Kidney glomerular epithelial cell (primary cell): ENCODE measurements around the gene SLAMF8.

Experiments used
- DNase-seq: peaks from one replicate; lab custom pipeline; 2025; lab: John Stamatoyannopoulos, UW

Gene SLAMF8

GRCh38 chr1:159870704-159871103 lies 44.0 kb downstream of the SLAMF8 start:
- DNase-seq = no peak

DNA sequence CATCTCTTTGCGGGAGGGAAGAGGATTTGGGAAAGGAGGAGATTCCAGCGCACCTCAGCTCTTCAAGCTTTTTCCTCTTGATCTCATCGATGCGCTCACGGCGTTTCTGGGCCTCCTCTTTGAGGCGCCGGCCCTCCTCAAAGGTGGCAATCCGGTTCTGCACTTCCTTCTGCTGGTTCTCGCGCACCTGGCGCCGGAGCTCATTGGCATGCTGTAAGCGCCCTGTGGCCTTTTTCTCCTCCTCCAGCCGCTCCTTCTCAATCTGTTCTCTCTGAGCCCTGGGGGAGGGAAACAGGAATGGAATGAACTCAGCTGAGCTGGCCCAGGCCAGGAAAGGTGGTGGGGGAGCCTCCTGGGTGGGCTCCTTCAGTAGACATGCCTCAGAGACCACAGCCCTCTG lies 46.2 kb downstream of the SLAMF8 start:
- DNase-seq = no peak

DNA sequence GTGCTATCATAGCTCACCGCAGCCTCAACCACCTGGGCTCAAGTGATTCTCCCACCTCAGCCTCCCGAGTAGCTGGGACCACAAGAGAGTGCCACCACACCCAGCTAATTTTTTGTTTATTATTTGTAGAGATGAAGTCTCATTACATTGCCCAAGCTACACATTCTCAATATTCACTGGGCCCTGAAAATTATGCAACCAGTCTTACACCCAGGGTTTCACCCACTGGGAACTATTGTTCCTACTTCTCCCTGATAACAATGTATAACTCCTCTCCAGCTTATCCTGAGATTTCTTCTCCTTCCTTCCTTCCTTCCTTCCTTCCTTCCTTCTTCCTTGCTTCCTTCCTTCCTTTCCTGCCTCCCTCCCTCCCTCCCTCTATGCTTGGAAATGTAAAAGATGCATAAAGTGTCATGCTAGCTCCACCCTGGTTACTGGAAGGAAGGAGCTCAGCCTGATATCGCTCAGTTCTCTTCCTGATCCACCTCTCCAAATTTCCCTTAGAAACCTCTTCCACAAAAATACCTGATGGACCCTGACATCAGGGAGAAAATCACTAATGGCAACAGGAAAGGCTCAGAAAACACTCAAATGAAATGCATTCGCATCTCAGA lies 47.0 kb downstream of the SLAMF8 start:
- DNase-seq = no peak

- DNase-seq = no peak
Measured at GRCh38 chr1:159877695-159878444, 51.2 kb downstream of the SLAMF8 start.

DNA sequence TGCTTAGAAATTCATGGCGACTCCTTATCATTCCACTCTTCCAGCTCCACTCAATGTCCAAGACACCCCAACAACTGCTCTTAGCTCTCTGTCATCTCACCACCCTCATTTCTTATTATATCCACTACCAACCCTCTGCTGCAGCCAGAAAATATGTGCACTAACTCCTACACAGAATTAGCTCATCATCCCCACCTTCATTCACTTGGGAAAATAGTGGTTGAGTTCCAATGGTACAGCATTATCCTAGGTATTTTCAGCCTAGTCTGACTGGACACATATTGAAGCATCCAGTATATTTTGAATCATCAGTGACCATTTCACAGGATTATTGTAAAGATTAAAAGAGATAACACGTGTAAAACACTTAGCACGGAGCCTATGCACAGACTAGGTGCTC lies 52.5 kb downstream of the SLAMF8 start:
- no peak for DNase-seq

DNA sequence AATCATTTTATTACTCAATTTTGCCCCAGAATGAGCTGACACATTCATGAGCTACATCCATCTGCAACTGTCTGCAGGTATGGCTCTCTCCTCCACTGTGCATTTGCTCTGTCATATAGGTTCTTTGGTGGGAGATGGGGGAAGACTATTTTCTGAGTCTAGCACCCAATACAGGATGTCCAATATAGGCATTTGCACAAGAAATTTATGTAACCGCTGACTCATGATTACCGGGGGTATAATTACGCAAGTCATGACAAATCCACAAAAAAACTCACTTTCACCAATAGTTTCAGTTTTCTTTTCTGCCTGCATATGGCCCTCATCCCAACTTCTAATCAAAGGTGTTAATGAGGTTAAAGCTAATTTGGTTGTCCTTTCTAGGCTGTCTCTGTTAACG lies 53.3 kb downstream of the SLAMF8 start:
- no peak for DNase-seq

DNA sequence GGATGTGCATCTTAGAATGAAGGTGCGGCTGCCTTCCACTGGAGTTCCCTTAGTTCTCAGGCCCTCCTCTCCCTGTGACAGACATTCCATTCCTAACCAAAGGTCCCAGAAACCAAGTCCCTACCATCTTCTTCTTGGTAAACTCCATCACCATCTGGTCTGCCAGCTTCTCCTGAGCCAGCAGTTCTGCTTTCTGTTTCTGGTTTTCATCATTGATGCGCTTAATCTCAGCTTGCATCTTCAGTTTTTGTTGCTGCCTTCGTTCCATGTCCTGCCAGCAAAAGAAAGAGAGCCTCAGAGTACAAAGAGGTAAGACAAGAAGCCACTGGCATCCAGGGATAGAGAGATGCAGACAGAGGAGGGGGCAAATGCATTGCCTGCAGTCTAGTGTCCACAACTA lies 53.8 kb downstream of the SLAMF8 start:
- DNase-seq = no peak

- peak; percentile 98 for DNase-seq
Measured at GRCh38 chr1:159881622-159882526, 55.2 kb downstream of the SLAMF8 start.

DNA sequence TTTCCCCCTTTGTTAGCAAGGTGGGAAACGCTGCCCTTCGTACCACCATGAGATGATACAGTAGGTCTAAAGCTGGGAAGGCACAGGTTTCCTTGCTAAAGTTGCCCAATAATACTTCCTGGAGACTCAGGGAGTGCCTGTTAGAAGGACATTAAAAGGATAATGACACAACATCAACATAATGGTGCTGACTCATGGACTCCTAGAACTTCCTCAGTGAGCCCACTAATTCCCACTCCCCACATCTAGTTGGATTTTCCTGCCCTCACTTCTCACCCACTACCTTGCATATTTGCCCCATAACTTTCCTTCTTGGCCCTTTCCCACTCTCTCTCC lies 55.8 kb downstream of the SLAMF8 start:
- no peak for DNase-seq

- DNase-seq = no peak
Measured at GRCh38 chr1:159883134-159883533, 56.5 kb downstream of the SLAMF8 start.

GRCh38 chr1:159884296-159884695 lies 57.6 kb downstream of the SLAMF8 start:
- DNase-seq = no peak
